ENCODE measurements around the gene PIP5K1A. TPM values are rescaled to one million over a fixed set of nuclear protein-coding genes. Genes with fewer than 3 reads are reported as not detected.

PIP5K1A gene
- total and polyA plus RNA-seq, 2 donors (not counting 1 experiment from before 2014, with no cell fraction given): 80.9 to 118 TPM

DNA sequence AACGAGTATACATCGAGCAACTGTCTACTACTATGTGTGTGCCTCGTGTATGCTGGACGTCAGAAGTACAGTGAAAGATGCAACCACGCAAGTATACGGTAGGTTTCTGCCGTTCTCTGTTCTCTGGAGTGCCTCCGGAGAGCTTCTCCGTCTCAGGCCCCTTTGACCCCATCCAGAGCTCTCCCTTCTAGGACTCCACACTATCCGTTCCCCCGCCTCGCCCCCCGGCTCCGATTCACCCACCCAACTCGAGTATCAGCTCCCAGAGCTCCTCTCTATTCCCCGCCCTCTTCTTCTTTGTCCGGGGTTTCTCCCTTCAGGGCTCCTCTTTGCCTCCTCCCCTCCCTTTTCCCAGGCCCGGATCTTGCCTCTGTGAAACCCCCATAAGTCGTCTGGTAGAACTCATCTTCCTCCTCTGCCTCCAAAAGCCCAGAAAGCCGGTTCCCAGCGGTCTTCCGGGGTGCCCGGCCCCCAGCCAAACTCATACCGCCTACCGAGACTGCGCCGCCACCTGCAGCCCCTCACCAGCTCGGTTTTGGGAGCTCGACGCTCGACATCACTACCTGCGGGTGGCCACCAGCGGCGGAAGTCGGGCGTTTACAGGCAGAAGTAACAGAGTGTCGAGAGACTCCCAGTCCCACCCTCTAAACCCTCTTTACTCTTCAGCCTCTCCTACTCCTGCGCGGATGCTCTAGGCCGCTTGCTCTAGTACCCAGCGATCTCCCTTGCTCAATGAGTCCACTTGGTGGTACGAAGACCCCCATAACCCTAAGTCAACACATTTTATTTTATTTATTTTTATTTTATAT lies 8.5 kb upstream of the PIP5K1A start, which contains the start of gene VPS72:
Gene VPS72, minus strand, starts transcription at position 561 of the 809 bp plus-strand sequence. Its CDS starts 76 bp downstream, at position 485.
- peaks cover 8% of the 10 kb centered on the region for H3K4me1 ChIP-seq (ENCODE audit: control insufficient read depth, extremely low read depth, insufficient read depth, low read length)
- no peak for TF ChIP-seq EZH2 (IDR thresholded peaks at IDR 0.05; ENCODE audit: low read length, missing control alignments)
- TF ChIP-seq, protein P1, sequence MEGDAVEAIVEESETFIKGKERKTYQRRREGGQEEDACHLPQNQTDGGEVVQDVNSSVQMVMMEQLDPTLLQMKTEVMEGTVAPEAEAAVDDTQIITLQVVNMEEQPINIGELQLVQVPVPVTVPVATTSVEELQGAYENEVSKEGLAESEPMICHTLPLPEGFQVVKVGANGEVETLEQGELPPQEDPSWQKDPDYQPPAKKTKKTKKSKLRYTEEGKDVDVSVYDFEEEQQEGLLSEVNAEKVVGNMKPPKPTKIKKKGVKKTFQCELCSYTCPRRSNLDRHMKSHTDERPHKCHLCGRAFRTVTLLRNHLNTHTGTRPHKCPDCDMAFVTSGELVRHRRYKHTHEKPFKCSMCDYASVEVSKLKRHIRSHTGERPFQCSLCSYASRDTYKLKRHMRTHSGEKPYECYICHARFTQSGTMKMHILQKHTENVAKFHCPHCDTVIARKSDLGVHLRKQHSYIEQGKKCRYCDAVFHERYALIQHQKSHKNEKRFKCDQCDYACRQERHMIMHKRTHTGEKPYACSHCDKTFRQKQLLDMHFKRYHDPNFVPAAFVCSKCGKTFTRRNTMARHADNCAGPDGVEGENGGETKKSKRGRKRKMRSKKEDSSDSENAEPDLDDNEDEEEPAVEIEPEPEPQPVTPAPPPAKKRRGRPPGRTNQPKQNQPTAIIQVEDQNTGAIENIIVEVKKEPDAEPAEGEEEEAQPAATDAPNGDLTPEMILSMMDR (conservative IDR thresholded peaks at IDR 0.05 in 1 of 2, IDR thresholded peaks at IDR 0.05 in 1 of 2; ENCODE audit: low read depth in 1 of 2, low read length in 2 of 2): no peak
- H3K9ac ChIP-seq (ENCODE audit: insufficient read depth, low read length): peak within 1 kb of the TSS; percentile 83
- H3K36me3 ChIP-seq (ENCODE audit: control insufficient read depth, insufficient read depth, low read length): peaks cover 6% of the 10 kb centered on the region
- no peaks in the 10 kb centered on the region for H3K27me3 ChIP-seq (ENCODE audit: control insufficient read depth, insufficient read depth, low read length)
- no peaks in the 10 kb centered on the region for H4K20me1 ChIP-seq (ENCODE audit: control insufficient read depth, extremely low read depth, insufficient read depth, low read length)
- H3K27ac ChIP-seq (ENCODE audit: insufficient read depth, low read length): peak within 1 kb of the TSS; percentile 89
- peaks cover 28% of the 10 kb centered on the region for H3K79me2 ChIP-seq (ENCODE audit: control insufficient read depth, insufficient read depth, low read length)
- peak within 1 kb of the TSS; percentile 75 for H2AFZ ChIP-seq (ENCODE audit: low read length)
- H3K9me3 ChIP-seq (ENCODE audit: control insufficient read depth, insufficient read depth, low read depth, low read length): no peaks in the 10 kb centered on the region
- peak within 1 kb of the TSS; percentile 90 to 99 (median 94) for H3K4me3 ChIP-seq (replicated peaks in 1 of 4; ENCODE audit: control extremely low read depth in 1 of 4, insufficient read depth in 1 of 4, low read depth in 3 of 4, low read length in 4 of 4)
- peak; percentile 89 to 93 for DNase-seq (ENCODE audit: low read depth in 2 of 2)
- peak within 1 kb of the TSS; percentile 96 for H3K4me2 ChIP-seq (ENCODE audit: extremely low read depth, insufficient read depth, low read length)

DNA sequence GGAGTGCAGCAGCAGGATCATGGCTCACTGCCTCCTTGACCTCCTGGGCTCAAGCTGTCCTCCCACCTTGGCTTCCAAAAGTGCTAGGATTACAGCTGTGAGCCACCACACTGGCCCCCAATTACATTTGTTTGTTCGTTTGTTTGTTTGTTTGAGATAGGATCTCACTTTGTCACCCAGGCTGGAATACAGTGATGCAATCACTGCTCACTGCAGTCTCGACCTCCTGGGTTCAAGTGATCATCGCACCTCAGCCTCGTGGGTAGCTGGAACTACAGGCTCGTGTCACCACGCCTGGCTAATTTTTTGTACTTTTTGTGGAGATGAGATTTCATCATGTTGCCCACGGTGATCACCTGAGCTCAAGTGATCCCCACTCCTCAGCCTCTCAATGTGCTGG lies 6.3 kb upstream of the PIP5K1A start:
- H3K79me2 ChIP-seq (ENCODE audit: control insufficient read depth, insufficient read depth, low read length): peaks cover 22% of the 10 kb centered on the region
- H3K27me3 ChIP-seq (ENCODE audit: control insufficient read depth, insufficient read depth, low read length): no peaks in the 10 kb centered on the region
- no peak overlapping the region for H3K4me3 ChIP-seq (replicated peaks in 1 of 4; ENCODE audit: control extremely low read depth in 1 of 4, insufficient read depth in 1 of 4, low read depth in 3 of 4, low read length in 4 of 4)
- H3K9me3 ChIP-seq (ENCODE audit: control insufficient read depth, insufficient read depth, low read depth, low read length): no peaks in the 10 kb centered on the region
- no peak overlapping the region for H3K4me2 ChIP-seq (ENCODE audit: extremely low read depth, insufficient read depth, low read length)
- DNase-seq (ENCODE audit: low read depth in 2 of 2): no peak
- no peak overlapping the region for H3K27ac ChIP-seq (ENCODE audit: insufficient read depth, low read length)
- H2AFZ ChIP-seq (ENCODE audit: low read length): no peak overlapping the region
- no peak overlapping the region for H3K9ac ChIP-seq (ENCODE audit: insufficient read depth, low read length)
- H3K36me3 ChIP-seq (ENCODE audit: control insufficient read depth, insufficient read depth, low read length): no peaks in the 10 kb centered on the region
- no peaks in the 10 kb centered on the region for H4K20me1 ChIP-seq (ENCODE audit: control insufficient read depth, extremely low read depth, insufficient read depth, low read length)
- no peak for TF ChIP-seq EZH2 (IDR thresholded peaks at IDR 0.05; ENCODE audit: low read length, missing control alignments)
- TF ChIP-seq, protein P1 (conservative IDR thresholded peaks at IDR 0.05 in 1 of 2, IDR thresholded peaks at IDR 0.05 in 1 of 2; ENCODE audit: low read depth in 1 of 2, low read length in 2 of 2): no peak
- H3K4me1 ChIP-seq (ENCODE audit: control insufficient read depth, extremely low read depth, insufficient read depth, low read length): peaks cover 8% of the 10 kb centered on the region

DNA sequence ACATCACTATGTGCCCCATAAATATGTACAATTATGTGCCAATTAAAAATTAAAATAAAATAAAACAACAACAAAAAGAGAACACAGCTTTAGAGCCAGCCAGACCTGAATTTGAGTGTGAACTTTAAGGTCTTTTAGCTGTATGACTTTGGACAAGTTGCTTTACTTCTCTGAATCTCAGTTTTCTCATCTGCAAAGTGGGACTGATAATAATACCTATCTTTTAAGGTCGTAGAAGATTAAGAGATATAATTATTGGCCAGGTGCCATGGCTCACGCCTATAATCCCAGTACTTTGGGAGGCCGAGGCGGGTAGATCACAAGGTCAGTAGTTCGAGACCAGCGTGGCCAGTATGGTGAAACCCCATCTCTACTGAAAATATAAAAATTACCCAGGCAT lies 5.0 kb upstream of the PIP5K1A start:
- Histone ChIP-seq H3K4me1 (ENCODE audit: control insufficient read depth, extremely low read depth, insufficient read depth, low read length) (peaks cover 11% of the 10 kb centered on the region), H3K4me2 (ENCODE audit: extremely low read depth, insufficient read depth, low read length) (no peak overlapping the region), H2AFZ (ENCODE audit: low read length) (no peak overlapping the region), H3K27me3 (ENCODE audit: control insufficient read depth, insufficient read depth, low read length) (no peaks in the 10 kb centered on the region), H3K4me3 (replicated peaks in 1 of 4; ENCODE audit: control extremely low read depth in 1 of 4, insufficient read depth in 1 of 4, low read depth in 3 of 4, low read length in 4 of 4) (no peak overlapping the region), H3K9ac (ENCODE audit: insufficient read depth, low read length) (no peak overlapping the region), H3K36me3 (ENCODE audit: control insufficient read depth, insufficient read depth, low read length) (no peaks in the 10 kb centered on the region), H3K79me2 (ENCODE audit: control insufficient read depth, insufficient read depth, low read length) (peaks cover 15% of the 10 kb centered on the region), H3K27ac (ENCODE audit: insufficient read depth, low read length) (no peak overlapping the region), H3K9me3 (ENCODE audit: control insufficient read depth, insufficient read depth, low read depth, low read length) (no peaks in the 10 kb centered on the region), H4K20me1 (ENCODE audit: control insufficient read depth, extremely low read depth, insufficient read depth, low read length) (no peaks in the 10 kb centered on the region)
- DNase-seq (ENCODE audit: low read depth in 2 of 2): no peak
- TF ChIP-seq, protein P1 (conservative IDR thresholded peaks at IDR 0.05 in 1 of 2, IDR thresholded peaks at IDR 0.05 in 1 of 2; ENCODE audit: low read depth in 1 of 2, low read length in 2 of 2): no peak
- no peak for TF ChIP-seq EZH2 (IDR thresholded peaks at IDR 0.05; ENCODE audit: low read length, missing control alignments)

Data from fibroblast of lung (primary cell).